T-helper 17 cell (primary cell): ENCODE results near the gene HAX1. TPM values are rescaled to one million over a fixed set of nuclear protein-coding genes. Genes with fewer than 3 reads are reported as not detected.

Experiments used
- ATAC-seq: fragments of 150-1000 bp; cut with Tn5 transposase; 2 replicates; pipeline ENCODE4 v1.10.0; 2021; ENCODE audit warnings: mild to moderate bottlenecking, moderate library complexity
- DNase-seq, 3 donors: peaks; one replicate each; pipeline versions ENCODE4 v3.0.0 to v3.0.0-alpha.2; 2020 to 2021
- H3K9me3 ChIP-seq: one replicate; pipeline ENCODE4 v1.7.0; 2013; ENCODE audit warnings: low read length, mild to moderate bottlenecking; ENCODE audit not compliant: control insufficient read depth, poor library complexity, severe bottlenecking
- H3K27ac Mint-ChIP-seq: one replicate; pipeline ENCODE4 v1.8.0; 2022; ENCODE audit warnings: mild to moderate bottlenecking, moderate library complexity, mixed read lengths
- H3K27me3 Mint-ChIP-seq: one replicate; pipeline ENCODE4 v1.8.0; 2022; ENCODE audit warnings: mixed read lengths
- H3K36me3 Mint-ChIP-seq: one replicate; pipeline ENCODE4 v1.8.0; 2022; ENCODE audit warnings: low read depth, mixed read lengths
- H3K4me1 Mint-ChIP-seq: one replicate; pipeline ENCODE4 v1.8.0; 2022; ENCODE audit warnings: mild to moderate bottlenecking, mixed read lengths
- H3K4me3 Mint-ChIP-seq: one replicate; pipeline ENCODE4 v1.8.0; 2022; ENCODE audit warnings: mild to moderate bottlenecking, moderate library complexity, mixed read lengths
- total RNA-seq, 4 donors: library from RNA in 2 of 4; stranded (reverse) in 2 of 4; gene quantifications; one replicate each; pipeline ENCODE4 v1.2.3 and lab custom pipeline; 2022 to 2026

Gene HAX1
- total RNA-seq, 2 donors from 2014 or later: 52.5 to 67.3 TPM

DNA sequence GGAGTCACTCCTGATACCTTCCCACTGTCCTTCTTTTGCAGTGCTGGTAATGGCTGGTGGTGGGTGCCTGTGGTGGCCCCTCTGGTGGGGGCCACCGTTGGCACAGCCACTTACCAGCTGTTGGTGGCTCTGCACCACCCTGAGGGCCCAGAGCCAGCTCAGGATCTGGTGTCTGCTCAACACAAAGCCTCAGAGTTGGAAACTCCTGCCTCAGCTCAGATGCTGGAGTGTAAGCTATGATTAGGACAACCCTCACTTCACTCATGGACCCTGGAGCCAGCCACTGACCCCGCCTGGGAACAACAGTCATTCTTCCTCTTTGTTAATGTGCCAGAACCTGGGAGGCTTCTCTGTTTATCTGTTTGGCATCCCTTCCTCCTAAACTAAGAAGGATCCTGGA, 51.8 kb downstream of the HAX1 start:
- Mint-ChIP-seq H3K4me3 (peak overlapping the region; percentile 96), H3K27me3 (no peaks in the 10 kb centered on the region), H3K27ac (no peak overlapping the region), H3K4me1 (peaks cover 32% of the 10 kb centered on the region), H3K36me3 (no peaks in the 10 kb centered on the region)
- ATAC-seq: no peak
- no peak for DNase-seq
- H3K9me3 ChIP-seq: no peaks in the 10 kb centered on the region

DNA sequence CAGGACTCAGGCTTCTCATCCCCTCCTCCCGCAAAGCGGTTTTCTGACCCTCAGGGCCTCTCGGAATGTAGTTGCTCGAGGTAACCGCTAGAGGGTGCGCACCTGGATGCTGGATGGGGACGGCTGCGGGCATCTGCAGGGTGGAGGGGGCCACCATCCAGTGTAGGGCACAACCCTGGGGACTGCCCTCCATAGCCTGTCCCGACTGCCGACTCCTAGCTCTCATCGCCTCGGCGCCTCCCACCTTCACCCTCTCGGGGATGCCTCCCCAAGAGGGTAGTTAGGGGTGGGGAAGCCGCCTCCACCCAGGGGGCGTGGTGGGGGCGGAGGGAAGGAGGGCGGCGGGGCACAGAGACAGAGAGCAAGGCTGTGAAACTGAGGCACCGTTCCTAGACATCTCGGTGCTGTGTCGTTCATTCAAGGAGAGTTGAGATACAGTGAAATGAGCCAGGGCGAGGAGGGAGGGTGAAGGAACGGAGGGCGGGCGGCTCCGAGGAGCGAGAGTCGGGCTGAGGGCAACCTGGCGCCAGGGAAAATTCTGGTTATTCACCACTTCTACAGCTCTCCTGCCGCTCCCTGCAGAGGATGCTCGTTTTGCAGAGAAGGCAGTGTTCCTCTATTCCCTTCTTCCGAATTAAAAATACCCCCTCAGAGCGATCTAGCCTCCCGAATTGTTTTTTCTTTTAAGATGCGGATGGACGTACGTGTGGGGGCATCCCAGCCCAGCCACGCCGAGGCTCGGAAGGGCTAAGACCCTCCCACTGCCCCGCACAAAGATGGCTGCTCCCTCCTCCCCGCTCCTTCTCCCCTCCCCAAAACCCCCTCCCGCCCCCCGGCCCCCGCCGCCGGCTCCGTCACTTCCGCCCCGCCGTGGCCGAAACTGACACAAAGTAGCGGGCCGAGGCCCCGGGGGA, 52.5 kb downstream of the HAX1 start, which contains the start of gene ATP8B2:
Gene ATP8B2 (plus strand): TSS at position 857 of the 914 bp plus-strand sequence. CDS start 2,617 bp downstream, outside the sequence.
- Mint-ChIP-seq H3K36me3 (no peaks in the 10 kb centered on the region), H3K27ac (peak within 1 kb of the TSS; percentile 89), H3K4me3 (peak within 1 kb of the TSS; percentile 96), H3K27me3 (no peaks in the 10 kb centered on the region), H3K4me1 (peaks cover 39% of the 10 kb centered on the region)
- ATAC-seq (peak; percentile 70), DNase-seq (peak; percentile 64 to 71 (median 71))
- H3K9me3 ChIP-seq: no peaks in the 10 kb centered on the region

Other genes starting within 250 kb of the HAX1 start
- under 1 TPM in 1 of 2 donors, not detected in 1; 0.07 TPM for gene NUP210L, start 117.6 kb upstream of the HAX1 start, total RNA-seq
- 100 to 1,000 TPM; 386 to 391 TPM for gene TPM3, start 80.5 kb upstream of the HAX1 start, total RNA-seq
- gene CFAP141, start 66.3 kb upstream of the HAX1 start, total RNA-seq: not detected
- 100 to 1,000 TPM; 186 to 192 TPM for gene UBAP2L, start 51.7 kb upstream of the HAX1 start, total RNA-seq
- 1 to 10 TPM in 1 of 2 donors, under 1 TPM in 1; 0.42 to 8.9 TPM for gene AQP10, start 48.5 kb downstream of the HAX1 start, total RNA-seq
- 100 to 1,000 TPM; 175 to 192 TPM for gene ATP8B2, start 52.9 kb downstream of the HAX1 start, total RNA-seq
- gene IL6R, start 132.7 kb downstream of the HAX1 start, total RNA-seq: 10 to 100 TPM; 72.8 to 79.0 TPM
- gene TDRD10, start 229.6 kb downstream of the HAX1 start, total RNA-seq: under 1 TPM in 1 of 2 donors, not detected in 1; 0.12 TPM
- gene SHE, start 229.8 kb downstream of the HAX1 start, total RNA-seq: under 1 TPM in 1 of 2 donors, not detected in 1; 0.13 TPM